ENCODE results near the gene NCKIPSD. TPM values are rescaled to one million over a fixed set of nuclear protein-coding genes. Genes with fewer than 3 reads are reported as not detected.
"Not testable (repeated sequence)": the region's sequence is repeated elsewhere in the genome, so short reads cannot be mapped to it uniquely, and the experiment has no call there.

The NCKIPSD gene
- 10 to 100 TPM; 27.7 to 27.8 TPM for total RNA-seq

- H3K27me3 Mint-ChIP-seq (ENCODE audit: low read depth), result no peaks in the 10 kb centered on the region
- H3K36me3 Mint-ChIP-seq (ENCODE audit: insufficient read depth in 2 of 2), result peaks cover 2 to 3% of the 10 kb centered on the region in 2 donors
- peaks cover 28% of the 10 kb centered on the region for H3K4me1 Mint-ChIP-seq (ENCODE audit: low read depth)
Measured at GRCh38 chr3:48685603-48686511, at the start of gene NCKIPSD. Gene NCKIPSD, minus strand, starts transcription at chr3:48685915. Its CDS starts 108 bp downstream, at chr3:48685807.

DNA sequence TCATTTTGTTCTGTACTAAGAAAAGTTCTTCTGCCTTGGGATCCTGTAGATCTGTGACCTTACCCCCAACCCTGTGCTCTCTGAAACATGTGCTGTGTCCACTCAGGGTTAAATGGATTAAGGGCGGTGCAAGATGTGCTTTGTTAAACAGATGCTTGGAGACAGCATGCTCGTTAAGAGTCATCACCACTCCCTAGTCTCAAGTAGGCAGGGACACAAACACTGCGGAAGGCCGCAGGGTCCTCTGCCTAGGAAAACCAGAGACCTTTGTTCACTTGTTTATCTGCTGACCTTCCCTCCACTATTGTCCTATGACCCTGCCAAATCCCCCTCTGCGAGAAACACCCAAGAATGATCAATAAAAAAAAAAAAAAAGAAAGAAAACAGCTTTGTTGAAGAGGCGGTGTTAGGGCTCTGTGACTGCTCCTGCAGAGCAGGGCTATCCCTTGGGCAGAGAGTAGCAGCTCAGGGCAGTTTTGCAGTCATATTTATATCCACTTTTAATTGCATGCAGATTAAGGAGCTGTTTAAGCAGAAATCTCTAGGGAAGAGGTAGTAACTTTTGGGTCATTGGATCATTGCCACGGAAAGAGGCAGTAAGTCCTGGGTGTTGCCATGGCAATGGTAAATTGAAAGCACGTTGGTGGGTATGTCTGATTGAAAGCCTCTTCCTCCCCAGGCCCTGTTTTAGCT, 49.5 kb upstream of the NCKIPSD start:
- not testable (repeated sequence) for H3K27me3 Mint-ChIP-seq (ENCODE audit: low read depth)

More at GRCh38 chr3:48685603-48686511, at the start of gene NCKIPSD:
- peak; percentile 90 to 91 for ATAC-seq (replicated peaks in 1 of 2)
- Mint-ChIP-seq H3K4me3 (peak within 1 kb of the TSS; percentile 90), H3K27ac (peak within 1 kb of the TSS; percentile 93), H3K9me3 (no peaks in the 10 kb centered on the region)
- DNase-seq, result peak; percentile 89 to 94

GRCh38 chr3:48734541-48734940, 48.8 kb upstream of the NCKIPSD start:
- not testable (repeated sequence) for H3K4me1 Mint-ChIP-seq (ENCODE audit: low read depth); H3K27ac Mint-ChIP-seq; ATAC-seq (replicated peaks in 1 of 2); H3K36me3 Mint-ChIP-seq (ENCODE audit: insufficient read depth in 2 of 2); H3K27me3 Mint-ChIP-seq (ENCODE audit: low read depth); DNase-seq; H3K9me3 Mint-ChIP-seq; H3K4me3 Mint-ChIP-seq

More for the DNA sequence above, 49.5 kb upstream of the NCKIPSD start:
- not testable (repeated sequence) for H3K9me3 Mint-ChIP-seq; DNase-seq; H3K27ac Mint-ChIP-seq; H3K4me3 Mint-ChIP-seq; H3K4me1 Mint-ChIP-seq (ENCODE audit: low read depth); ATAC-seq (replicated peaks in 1 of 2); H3K36me3 Mint-ChIP-seq (ENCODE audit: insufficient read depth in 2 of 2)

DNA sequence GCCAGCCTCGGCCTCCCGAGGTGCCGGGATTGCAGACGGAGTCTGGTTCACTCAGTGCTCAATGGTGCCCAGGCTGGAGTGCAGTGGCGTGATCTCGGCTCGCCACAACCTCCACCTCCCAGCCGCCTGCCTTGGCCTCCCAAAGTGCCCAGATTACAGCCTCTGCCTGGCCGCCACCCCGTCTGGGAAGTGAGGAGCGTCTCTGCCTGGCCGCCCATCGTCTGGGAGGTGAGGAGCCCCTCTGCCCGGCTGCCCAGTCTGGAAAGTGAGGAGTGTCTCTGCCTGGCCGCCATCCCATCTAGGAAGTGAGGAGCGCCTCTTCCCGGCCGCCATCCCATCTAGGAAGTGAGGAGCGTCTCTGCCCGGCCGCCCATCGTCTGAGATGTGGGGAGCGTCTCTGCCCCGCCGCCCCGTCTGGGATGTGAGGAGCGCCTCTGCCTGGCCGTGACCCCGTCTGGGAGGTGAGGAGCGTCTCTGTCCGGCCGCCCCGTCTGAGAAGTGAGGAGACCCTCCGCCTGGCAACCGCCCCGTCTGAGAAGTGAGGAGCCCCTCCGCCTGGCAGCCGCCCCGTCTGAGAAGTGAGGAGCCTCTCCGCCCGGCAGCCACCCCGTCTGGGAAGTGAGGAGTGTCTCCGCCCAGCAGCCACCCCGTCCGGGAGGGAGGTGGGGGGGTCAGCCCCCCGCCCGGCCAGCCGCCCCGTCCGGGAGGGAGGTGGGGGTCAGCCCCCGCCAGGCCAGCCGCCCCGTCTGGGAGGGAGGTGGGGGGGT, 48.2 kb upstream of the NCKIPSD start:
- not testable (repeated sequence) for H3K36me3 Mint-ChIP-seq (ENCODE audit: insufficient read depth in 2 of 2)

DNA sequence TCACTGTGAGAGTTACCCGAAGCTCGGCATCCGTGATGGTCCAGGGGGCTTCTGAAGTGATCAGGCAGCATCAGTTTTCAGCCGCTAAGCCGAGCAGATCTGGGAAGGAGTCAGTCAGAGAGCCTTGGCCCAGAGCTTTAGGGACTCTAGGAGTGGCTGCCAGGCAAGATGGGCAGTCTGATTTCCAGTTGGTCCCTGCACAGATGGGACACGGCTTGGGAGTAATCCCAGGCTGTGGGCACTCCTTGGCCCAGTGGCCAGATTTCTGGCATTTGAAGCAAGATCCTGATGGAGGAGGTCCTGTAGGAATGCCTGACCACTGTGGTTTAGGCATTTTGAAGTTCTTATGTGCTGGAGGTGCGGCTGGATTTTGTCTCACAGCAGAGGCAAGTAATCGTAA, 41.8 kb upstream of the NCKIPSD start:
- H3K4me1 Mint-ChIP-seq (ENCODE audit: low read depth), result no peaks in the 10 kb centered on the region
- no peaks in the 10 kb centered on the region for H3K36me3 Mint-ChIP-seq (ENCODE audit: insufficient read depth in 2 of 2)
- H3K9me3 Mint-ChIP-seq, result no peaks in the 10 kb centered on the region
- no peaks in the 10 kb centered on the region for H3K27me3 Mint-ChIP-seq (ENCODE audit: low read depth)
- DNase-seq (no peak), ATAC-seq (replicated peaks in 1 of 2) (no peak)
- H3K4me3 Mint-ChIP-seq, result no peak overlapping the region
- no peak overlapping the region for H3K27ac Mint-ChIP-seq

More for the DNA sequence above, 48.2 kb upstream of the NCKIPSD start:
- H3K9me3 Mint-ChIP-seq; H3K27ac Mint-ChIP-seq; H3K27me3 Mint-ChIP-seq (ENCODE audit: low read depth); H3K4me3 Mint-ChIP-seq; ATAC-seq (replicated peaks in 1 of 2); H3K4me1 Mint-ChIP-seq (ENCODE audit: low read depth); DNase-seq: not testable (repeated sequence)

DNA sequence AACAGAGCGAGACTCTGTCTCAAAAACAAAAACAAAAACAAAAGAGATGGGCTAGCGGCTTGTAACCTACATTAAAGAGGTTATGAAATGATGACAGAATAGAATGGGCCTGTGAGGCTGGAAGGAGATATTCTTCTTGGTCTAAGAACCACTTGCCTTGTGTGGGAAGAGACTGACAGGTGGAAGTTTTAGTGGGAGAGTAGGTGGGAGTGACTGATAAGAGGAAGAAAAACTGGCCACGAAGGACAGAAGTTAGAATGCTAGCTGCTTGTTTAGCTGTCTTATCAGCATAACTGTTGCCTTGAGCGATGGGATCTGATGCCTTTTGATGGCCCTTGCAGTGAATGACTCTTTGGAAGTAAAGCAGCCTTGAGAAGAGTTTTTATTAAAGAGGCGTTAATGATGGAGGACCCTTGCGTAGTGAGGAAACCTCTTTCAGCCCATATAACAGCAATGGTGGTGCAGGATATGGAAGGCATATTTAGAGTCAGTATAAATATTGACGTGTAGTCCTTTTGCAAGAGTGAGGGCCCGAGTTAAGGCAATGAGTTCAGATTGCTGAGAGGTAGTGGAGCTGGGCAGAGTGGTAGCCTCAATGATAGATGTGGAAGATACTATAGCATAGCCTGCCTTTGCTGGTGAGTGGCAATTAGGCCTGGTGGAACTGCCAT, 39.6 kb upstream of the NCKIPSD start:
- not testable (repeated sequence) for DNase-seq; H3K36me3 Mint-ChIP-seq (ENCODE audit: insufficient read depth in 2 of 2); H3K4me1 Mint-ChIP-seq (ENCODE audit: low read depth); H3K4me3 Mint-ChIP-seq; ATAC-seq (replicated peaks in 1 of 2); H3K27ac Mint-ChIP-seq; H3K27me3 Mint-ChIP-seq (ENCODE audit: low read depth); H3K9me3 Mint-ChIP-seq

- Mint-ChIP-seq H3K27me3 (ENCODE audit: low read depth) (no peaks in the 10 kb centered on the region), H3K9me3 (no peaks in the 10 kb centered on the region), H3K27ac (no peak overlapping the region), H3K36me3 (ENCODE audit: insufficient read depth in 2 of 2) (no peaks in the 10 kb centered on the region), H3K4me1 (ENCODE audit: low read depth) (no peaks in the 10 kb centered on the region), H3K4me3 (no peak overlapping the region)
- ATAC-seq (replicated peaks in 1 of 2) (no peak), DNase-seq (no peak)
Measured at GRCh38 chr3:48723725-48724124, 38.0 kb upstream of the NCKIPSD start.

DNA sequence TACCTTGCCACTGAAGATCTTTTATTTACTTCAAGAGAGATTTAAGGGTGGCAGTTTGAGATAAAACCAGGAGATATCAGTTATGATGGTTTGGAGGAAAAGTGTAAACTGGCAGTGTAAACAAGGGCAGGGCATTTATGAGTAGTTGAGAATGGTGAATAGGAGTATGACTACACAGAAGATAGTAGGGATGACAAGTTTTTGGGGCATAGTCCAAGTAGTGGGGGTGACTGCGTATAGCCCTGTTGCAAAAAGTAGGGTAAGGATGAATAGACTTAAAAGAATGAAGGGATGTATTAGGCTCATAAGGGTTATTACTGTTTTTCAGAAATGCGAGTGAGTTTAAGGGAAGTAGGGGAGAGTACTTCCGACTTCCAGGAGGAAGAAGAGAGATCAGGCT, 37.6 kb upstream of the NCKIPSD start:
- not testable (repeated sequence) for H3K27me3 Mint-ChIP-seq (ENCODE audit: low read depth); DNase-seq; H3K9me3 Mint-ChIP-seq; H3K27ac Mint-ChIP-seq; H3K36me3 Mint-ChIP-seq (ENCODE audit: insufficient read depth in 2 of 2); H3K4me1 Mint-ChIP-seq (ENCODE audit: low read depth); ATAC-seq (replicated peaks in 1 of 2); H3K4me3 Mint-ChIP-seq

DNA sequence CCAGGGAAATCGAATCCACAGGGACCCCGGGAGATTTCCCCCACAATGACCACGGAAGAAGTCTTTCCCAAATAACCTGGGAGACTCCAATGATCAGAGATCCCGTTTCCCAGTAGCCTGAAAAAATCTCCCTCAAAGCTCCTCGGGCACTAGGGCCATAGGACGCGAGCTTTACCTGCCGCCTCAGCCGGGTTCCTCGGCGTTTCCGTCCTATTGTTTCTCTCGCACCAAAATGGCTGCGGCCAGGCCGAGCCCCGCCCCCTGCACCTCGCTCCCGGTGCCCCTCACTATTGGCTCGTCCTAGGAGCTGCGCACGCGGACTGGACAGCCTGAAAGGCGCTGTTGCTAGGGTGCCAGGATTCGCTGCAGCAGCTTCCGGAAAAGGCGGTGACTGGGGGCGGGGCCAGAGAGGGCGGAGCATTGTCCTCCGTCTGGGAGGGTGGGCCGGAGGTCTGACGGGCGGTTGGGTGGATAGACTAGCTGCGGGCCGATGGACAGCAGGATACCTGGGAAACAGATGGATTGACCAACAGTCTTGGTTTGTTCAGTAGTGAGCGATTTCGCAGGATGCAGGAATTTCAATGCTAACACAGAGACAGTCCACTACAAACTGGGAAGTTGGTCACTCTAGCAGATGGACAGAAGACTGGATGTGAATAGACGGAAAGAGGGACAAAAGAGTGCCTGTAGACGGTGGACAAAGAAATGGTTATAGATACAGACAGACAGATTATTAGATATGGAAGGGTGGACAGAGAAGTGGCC, 31.4 kb upstream of the NCKIPSD start, which contains the start of gene IP6K2:
Gene IP6K2 (minus strand): TSS at position 240 of the 765 bp plus-strand sequence. CDS start 21,930 bp downstream, outside the sequence.
- Mint-ChIP-seq H3K36me3 (ENCODE audit: insufficient read depth in 2 of 2) (peaks cover 2 to 16% of the 10 kb centered on the region in 2 donors), H3K4me3 (peak within 1 kb of the TSS; percentile 88 to 96), H3K27ac (peak within 1 kb of the TSS; percentile 89), H3K27me3 (ENCODE audit: low read depth) (no peaks in the 10 kb centered on the region), H3K9me3 (no peaks in the 10 kb centered on the region), H3K4me1 (ENCODE audit: low read depth) (peaks cover 35% of the 10 kb centered on the region)
- ATAC-seq (replicated peaks in 1 of 2) (peak; percentile 100), DNase-seq (peak; percentile 100)

GRCh38 chr3:48716508-48716981, 30.8 kb upstream of the NCKIPSD start:
- Mint-ChIP-seq H3K36me3 (ENCODE audit: insufficient read depth in 2 of 2) (peaks cover 2 to 18% of the 10 kb centered on the region in 2 donors), H3K9me3 (no peaks in the 10 kb centered on the region), H3K4me1 (ENCODE audit: low read depth) (peaks cover 39% of the 10 kb centered on the region), H3K27me3 (ENCODE audit: low read depth) (no peaks in the 10 kb centered on the region), H3K4me3 (peak overlapping the region; percentile 88 to 96), H3K27ac (peak overlapping the region; percentile 80)
- ATAC-seq (replicated peaks in 1 of 2), result no peak
- peak; percentile 22 to 25 for DNase-seq

DNA sequence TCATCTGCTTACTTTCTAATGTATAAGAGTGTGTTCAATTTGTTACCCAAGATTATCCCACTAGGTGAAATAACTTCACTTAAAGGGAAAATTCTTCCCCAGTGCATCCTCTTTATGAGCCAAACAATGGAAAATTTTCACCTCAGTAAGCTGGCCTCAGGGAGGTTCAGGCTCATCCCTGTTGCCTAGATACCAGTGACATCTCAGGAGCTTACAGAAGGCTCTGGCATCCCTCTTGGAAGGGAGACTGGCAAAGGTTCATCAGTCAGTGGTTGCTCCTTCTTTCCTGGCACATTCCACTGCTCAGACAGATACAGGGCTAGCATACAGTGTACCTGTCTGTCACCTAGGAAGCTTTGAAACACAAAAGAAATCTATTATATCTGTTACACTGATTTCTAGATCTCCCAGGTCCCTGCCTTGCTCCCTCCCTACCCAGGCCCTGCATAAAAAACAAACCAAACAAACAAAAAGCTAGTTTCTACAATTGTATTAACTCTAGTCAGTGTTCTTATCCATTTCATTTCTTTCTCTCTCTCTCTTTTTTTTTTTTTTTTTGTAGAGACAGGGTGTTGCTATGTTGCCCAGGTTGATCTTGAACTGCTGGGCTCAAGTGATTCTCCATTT, 29.6 kb upstream of the NCKIPSD start:
- H3K27me3 Mint-ChIP-seq (ENCODE audit: low read depth), result no peaks in the 10 kb centered on the region
- H3K27ac Mint-ChIP-seq, result peak overlapping the region; percentile 80
- ATAC-seq (replicated peaks in 1 of 2) (no peak), DNase-seq (no peak)
- H3K4me1 Mint-ChIP-seq (ENCODE audit: low read depth), result peaks cover 49% of the 10 kb centered on the region
- H3K4me3 Mint-ChIP-seq, result peak overlapping the region; percentile 88 to 96
- H3K36me3 Mint-ChIP-seq (ENCODE audit: insufficient read depth in 2 of 2), result peaks cover 4 to 25% of the 10 kb centered on the region in 2 donors
- no peaks in the 10 kb centered on the region for H3K9me3 Mint-ChIP-seq

Measured in activated T-cell treated with anti-CD3 and anti-CD28 coated beads, Interleukin-2, amount 50 U/mL, for 72 hours (primary cell).